Measurements from ENCODE around the gene MAP2K2.

GRCh38 chr19:4069331-4069959, 54.5 kb downstream of the MAP2K2 start:
- no peak for TF ChIP-seq CTCF (IDR thresholded peaks at IDR 0.05; ENCODE audit: low read depth, low read length)
- no peak for TF ChIP-seq EZH2phosphoT487 (IDR thresholded peaks at IDR 0.05; ENCODE audit: low read depth)

Measured in OCI-LY3 (cell line).